ENCODE measurements around the gene PTPN13.

PTPN13 gene

GRCh38 chr4:86818841-86819240 is 224.7 kb downstream of the PTPN13 start:
- no peak for DNase-seq (ENCODE audit: low read depth, low spot score)

DNA sequence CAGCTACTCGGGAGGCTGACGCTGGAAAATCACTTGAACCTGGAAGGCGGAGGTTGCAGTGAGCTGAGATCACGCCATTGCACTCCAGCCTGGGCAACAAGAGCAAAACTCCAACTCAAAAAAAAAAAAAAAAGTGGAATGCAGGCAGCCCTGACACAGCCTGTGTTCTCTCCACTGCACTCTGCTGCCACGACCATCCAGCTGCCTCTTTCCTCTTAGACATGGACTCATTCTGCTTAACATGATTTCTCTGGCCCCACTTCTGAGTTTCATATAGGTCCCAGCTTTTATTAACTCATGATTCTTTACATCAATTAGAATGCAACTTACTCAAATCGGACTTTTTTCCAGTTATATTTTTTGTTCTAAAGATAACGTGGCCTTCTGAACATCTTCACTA is 225.4 kb downstream of the PTPN13 start:
- DNase-seq (ENCODE audit: low read depth, low spot score): no peak

GRCh38 chr4:86821151-86821550 is 227.0 kb downstream of the PTPN13 start:
- no peak for DNase-seq (ENCODE audit: low read depth, low spot score)

GRCh38 chr4:86822136-86822535 is 228.0 kb downstream of the PTPN13 start:
- DNase-seq (ENCODE audit: low read depth, low spot score): no peak

- no peak for DNase-seq (ENCODE audit: low read depth, low spot score)
Measured at GRCh38 chr4:86825511-86825910, 231.4 kb downstream of the PTPN13 start.

DNA sequence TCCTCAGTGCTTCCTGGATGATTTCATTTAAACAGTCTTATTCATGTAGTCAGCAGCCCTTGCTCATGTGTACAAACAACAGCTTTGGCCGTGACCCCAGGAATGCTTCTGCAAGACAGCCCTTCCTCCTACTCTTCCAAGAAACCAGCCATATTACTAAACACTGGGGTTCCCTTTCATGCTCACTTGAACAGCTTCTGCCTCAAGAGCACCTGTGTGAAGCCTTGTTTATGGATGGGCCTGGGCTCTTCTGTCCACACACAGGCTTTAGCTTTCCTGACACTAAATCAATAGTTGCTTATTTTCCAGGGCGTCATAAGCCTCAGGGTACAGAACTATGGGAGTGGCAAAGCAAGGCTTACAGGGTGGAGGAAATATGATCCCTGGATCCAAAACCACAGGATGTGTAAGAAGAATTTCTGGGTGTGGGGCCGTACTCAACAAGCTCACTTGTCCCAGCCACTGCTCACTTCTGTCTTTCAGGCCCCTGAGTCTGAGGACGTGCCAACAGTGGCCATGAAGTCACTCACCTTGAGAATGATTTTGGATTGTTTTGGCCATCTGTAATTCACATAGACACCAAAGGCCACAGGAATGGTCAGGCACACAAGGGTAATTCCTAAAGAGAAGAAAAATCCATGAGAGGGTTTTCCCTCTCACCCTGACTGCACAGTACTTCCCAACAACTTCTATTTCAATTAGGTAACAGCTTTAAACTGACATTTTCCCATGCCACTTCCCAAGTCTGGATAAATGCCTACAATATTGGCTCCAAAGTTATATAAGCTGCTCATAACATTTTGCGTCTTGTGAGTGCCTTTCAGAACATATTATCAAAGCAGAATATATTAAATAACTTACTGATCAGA is 237.4 kb downstream of the PTPN13 start:
- peak; percentile 85 for DNase-seq (ENCODE audit: low read depth, low spot score)

- no peak for DNase-seq (ENCODE audit: low read depth, low spot score)
Measured at GRCh38 chr4:86833615-86834014, 239.5 kb downstream of the PTPN13 start.

GRCh38 chr4:86834901-86835300 is 240.8 kb downstream of the PTPN13 start:
- DNase-seq (ENCODE audit: low read depth, low spot score): peak; percentile 67

DNA sequence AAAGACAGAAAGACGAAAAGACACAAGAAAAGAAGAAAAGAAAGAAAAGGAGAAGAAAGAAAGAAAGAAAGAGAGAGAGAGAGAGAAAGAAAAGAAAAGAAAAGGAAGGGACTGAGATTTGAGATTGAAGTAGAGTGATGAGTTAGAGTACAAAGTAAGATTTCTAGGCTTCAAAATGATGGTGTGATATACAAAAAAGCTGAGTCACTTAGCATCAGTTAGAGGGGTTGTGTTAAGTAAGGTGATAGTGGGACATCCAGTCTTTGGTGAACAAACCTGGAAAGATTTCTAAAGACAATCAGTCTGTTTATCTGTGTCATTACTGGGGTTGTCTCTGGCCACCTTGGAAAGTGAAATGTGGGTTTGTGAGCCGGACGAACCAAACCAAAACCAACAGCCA is 241.6 kb downstream of the PTPN13 start:
- DNase-seq (ENCODE audit: low read depth, low spot score): no peak

- DNase-seq (ENCODE audit: low read depth, low spot score): no peak
Measured at GRCh38 chr4:86837691-86838503, 243.8 kb downstream of the PTPN13 start.

DNA sequence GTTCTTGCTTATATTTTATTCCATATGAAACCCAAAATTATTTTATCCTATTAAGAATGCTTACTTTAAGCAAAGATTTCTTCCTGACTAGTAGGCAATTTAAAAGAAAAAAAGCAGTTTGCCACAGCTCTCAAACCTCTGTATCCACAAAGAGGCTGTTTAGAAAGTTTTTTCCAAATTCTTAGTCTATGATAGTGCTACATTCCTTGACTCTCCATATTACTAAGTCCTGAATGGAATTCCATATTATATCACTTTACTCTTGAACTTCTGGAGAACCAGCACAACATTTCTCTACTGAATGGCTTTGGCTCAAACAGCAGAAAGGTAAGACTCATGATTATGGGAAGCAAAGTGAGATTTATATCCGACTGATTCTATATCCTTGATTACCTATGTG is 246.7 kb downstream of the PTPN13 start:
- no peak for DNase-seq (ENCODE audit: low read depth, low spot score)

DNA sequence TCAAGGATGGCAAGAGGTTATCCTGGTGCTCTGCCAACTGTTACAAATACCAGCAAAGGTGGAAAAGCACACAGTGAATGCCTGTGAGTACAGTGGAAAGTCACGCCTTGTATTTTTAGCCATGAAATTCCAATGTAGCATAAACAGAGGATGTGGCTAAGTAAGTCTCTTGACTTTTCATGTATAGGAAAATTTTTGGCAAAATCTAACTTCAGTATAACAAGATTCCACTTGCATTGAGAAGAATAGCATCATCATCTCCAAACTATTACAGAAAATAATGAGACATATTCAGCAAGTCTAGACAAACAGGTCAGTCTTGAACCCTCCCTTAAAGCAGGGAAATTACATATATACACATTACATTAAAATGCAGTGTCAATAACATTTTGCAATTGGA is 247.2 kb downstream of the PTPN13 start:
- no peak for DNase-seq (ENCODE audit: low read depth, low spot score)

GRCh38 chr4:86845593-86845992 is 251.5 kb downstream of the PTPN13 start:
- no peak for DNase-seq (ENCODE audit: low read depth, low spot score)

GRCh38 chr4:86846921-86847320 is 252.8 kb downstream of the PTPN13 start:
- DNase-seq (ENCODE audit: low read depth, low spot score): peak; percentile 30

DNA sequence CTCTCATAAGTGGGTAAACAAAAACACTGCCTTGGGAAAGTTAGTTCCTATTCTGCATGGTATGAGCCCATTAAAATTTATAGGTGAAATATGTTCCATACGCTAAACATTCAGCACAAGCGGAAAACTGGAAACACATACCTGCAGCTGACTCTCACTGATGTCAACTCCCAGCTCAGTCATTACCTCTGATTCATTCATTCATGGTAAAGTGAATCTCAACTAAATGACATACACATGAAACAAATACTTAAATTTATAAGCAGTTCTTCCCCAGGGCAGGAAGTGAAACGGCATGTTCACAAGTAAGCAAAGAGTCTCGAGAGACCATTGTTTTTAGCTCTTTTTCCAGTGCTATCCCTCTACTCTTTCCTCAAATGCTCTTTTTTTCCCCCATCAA is 253.5 kb downstream of the PTPN13 start:
- no peak for DNase-seq (ENCODE audit: low read depth, low spot score)

GRCh38 chr4:86848136-86848535 is 254.0 kb downstream of the PTPN13 start:
- peak; percentile 75 for DNase-seq (ENCODE audit: low read depth, low spot score)

- peak; percentile 51 for DNase-seq (ENCODE audit: low read depth, low spot score)
Measured at GRCh38 chr4:86848732-86849619, 254.9 kb downstream of the PTPN13 start, which contains the start of gene SLC10A6. Gene SLC10A6, minus strand, starts transcription at chr4:86849384. Its CDS starts 269 bp downstream, at chr4:86849115.

GRCh38 chr4:86853209-86853608 is 259.1 kb downstream of the PTPN13 start:
- no peak for DNase-seq (ENCODE audit: low read depth, low spot score)

GRCh38 chr4:86855572-86855971 is 261.5 kb downstream of the PTPN13 start:
- no peak for DNase-seq (ENCODE audit: low read depth, low spot score)

DNA sequence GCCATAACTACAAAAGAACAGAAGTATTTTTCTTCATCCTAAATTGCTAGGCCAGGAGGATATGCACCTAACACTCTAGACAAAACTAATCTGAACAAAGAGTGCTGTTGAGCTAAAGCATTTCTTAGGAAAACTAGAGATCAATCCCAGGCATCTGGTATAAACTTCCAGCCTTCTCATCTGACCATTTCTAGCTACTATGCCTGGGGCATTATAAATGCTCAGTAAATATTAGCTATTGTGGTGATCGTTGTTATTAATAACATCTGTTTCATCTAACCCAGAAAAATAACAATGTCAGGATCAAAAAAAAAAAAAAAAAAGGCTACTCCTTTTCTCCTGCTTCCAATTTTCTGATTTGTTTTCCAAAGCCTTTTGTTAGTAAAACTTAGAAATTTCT is 262.8 kb downstream of the PTPN13 start:
- no peak for DNase-seq (ENCODE audit: low read depth, low spot score)

- DNase-seq (ENCODE audit: low read depth, low spot score): no peak
Measured at GRCh38 chr4:86857341-86858052, 263.4 kb downstream of the PTPN13 start.
